ENCODE data around the gene ZNF280A.

DNA sequence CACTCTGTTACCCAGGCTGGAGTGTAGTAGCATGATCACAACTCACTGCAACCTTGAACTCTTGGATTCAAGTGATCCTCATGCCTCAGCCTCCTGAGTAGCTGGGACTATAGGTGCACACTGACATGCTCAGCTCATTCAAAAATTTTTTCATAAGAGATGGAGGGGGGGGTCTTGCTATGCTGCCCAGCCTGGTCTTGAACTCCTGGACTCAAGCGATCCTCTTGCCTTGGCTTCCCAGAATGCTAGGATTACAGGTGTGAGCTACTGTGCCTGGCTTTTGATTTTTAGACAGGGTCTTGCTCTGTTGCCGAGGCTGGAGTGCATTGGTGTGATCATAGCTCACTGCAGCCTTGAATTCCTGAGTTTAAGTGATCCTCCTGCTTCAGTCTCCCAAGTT is 25.0 kb upstream of the ZNF280A start:
- TF ChIP-seq CREB1 (IDR thresholded peaks at IDR 0.05; ENCODE audit: low read depth) = no peak
- TF ChIP-seq FOXM1 (IDR thresholded peaks at IDR 0.05; ENCODE audit: borderline replicate concordance, low read depth) = no peak
- no peak for TF ChIP-seq YY1 (IDR thresholded peaks at IDR 0.05; ENCODE audit: low read depth)
- TF ChIP-seq, protein P1, sequence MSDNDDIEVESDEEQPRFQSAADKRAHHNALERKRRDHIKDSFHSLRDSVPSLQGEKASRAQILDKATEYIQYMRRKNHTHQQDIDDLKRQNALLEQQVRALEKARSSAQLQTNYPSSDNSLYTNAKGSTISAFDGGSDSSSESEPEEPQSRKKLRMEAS (IDR thresholded peaks at IDR 0.05) = no peak
- TF ChIP-seq TAF1 (IDR thresholded peaks at IDR 0.05; ENCODE audit: low read depth) = no peak
- no peak for TF ChIP-seq TEAD4 (IDR thresholded peaks at IDR 0.05)
- TF ChIP-seq, protein P2, sequence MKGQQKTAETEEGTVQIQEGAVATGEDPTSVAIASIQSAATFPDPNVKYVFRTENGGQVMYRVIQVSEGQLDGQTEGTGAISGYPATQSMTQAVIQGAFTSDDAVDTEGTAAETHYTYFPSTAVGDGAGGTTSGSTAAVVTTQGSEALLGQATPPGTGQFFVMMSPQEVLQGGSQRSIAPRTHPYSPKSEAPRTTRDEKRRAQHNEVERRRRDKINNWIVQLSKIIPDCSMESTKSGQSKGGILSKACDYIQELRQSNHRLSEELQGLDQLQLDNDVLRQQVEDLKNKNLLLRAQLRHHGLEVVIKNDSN (IDR thresholded peaks at IDR 0.05) = no peak
- no peak for TF ChIP-seq EP300 (IDR thresholded peaks at IDR 0.05; ENCODE audit: borderline replicate concordance)
- TF ChIP-seq, protein P3, sequence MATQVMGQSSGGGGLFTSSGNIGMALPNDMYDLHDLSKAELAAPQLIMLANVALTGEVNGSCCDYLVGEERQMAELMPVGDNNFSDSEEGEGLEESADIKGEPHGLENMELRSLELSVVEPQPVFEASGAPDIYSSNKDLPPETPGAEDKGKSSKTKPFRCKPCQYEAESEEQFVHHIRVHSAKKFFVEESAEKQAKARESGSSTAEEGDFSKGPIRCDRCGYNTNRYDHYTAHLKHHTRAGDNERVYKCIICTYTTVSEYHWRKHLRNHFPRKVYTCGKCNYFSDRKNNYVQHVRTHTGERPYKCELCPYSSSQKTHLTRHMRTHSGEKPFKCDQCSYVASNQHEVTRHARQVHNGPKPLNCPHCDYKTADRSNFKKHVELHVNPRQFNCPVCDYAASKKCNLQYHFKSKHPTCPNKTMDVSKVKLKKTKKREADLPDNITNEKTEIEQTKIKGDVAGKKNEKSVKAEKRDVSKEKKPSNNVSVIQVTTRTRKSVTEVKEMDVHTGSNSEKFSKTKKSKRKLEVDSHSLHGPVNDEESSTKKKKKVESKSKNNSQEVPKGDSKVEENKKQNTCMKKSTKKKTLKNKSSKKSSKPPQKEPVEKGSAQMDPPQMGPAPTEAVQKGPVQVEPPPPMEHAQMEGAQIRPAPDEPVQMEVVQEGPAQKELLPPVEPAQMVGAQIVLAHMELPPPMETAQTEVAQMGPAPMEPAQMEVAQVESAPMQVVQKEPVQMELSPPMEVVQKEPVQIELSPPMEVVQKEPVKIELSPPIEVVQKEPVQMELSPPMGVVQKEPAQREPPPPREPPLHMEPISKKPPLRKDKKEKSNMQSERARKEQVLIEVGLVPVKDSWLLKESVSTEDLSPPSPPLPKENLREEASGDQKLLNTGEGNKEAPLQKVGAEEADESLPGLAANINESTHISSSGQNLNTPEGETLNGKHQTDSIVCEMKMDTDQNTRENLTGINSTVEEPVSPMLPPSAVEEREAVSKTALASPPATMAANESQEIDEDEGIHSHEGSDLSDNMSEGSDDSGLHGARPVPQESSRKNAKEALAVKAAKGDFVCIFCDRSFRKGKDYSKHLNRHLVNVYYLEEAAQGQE (IDR thresholded peaks at IDR 0.05; ENCODE audit: low read depth) = no peak
- TF ChIP-seq NFIC (IDR thresholded peaks at IDR 0.05) = no peak
- TF ChIP-seq EGR1 (IDR thresholded peaks at IDR 0.05) = no peak
- no peak for TF ChIP-seq RAD21 (IDR thresholded peaks at IDR 0.05; ENCODE audit: low read depth)
- no peak for TF ChIP-seq TCF12 (IDR thresholded peaks at IDR 0.05; ENCODE audit: low read depth)

Measured in Ishikawa (cell line).